ES-I3 (cell line): ENCODE measurements around the gene FRAT1.

Source experiments
- H3K36me3 ChIP-seq: 2 replicates; pipeline ENCODE4 v1.6.1; 2013; ENCODE audit warnings: mild to moderate bottlenecking, low read length, control low read depth, moderate library complexity; ENCODE audit not compliant: insufficient read depth
- H3K4me1 ChIP-seq: 2 replicates; pipeline ENCODE4 v1.6.1; 2013; ENCODE audit warnings: mild to moderate bottlenecking, control low read depth, low read length; ENCODE audit not compliant: insufficient read depth
- H3K9ac ChIP-seq: 2 replicates; pipeline ENCODE4 v1.6.1; 2013; ENCODE audit warnings: low read depth, mild to moderate bottlenecking, low read length, moderate library complexity
- H3K9me3 ChIP-seq: 2 replicates; pipeline ENCODE4 v1.6.1; 2013; ENCODE audit warnings: mild to moderate bottlenecking, low read length, moderate library complexity; ENCODE audit not compliant: control insufficient read depth, insufficient read depth

Gene FRAT1

DNA sequence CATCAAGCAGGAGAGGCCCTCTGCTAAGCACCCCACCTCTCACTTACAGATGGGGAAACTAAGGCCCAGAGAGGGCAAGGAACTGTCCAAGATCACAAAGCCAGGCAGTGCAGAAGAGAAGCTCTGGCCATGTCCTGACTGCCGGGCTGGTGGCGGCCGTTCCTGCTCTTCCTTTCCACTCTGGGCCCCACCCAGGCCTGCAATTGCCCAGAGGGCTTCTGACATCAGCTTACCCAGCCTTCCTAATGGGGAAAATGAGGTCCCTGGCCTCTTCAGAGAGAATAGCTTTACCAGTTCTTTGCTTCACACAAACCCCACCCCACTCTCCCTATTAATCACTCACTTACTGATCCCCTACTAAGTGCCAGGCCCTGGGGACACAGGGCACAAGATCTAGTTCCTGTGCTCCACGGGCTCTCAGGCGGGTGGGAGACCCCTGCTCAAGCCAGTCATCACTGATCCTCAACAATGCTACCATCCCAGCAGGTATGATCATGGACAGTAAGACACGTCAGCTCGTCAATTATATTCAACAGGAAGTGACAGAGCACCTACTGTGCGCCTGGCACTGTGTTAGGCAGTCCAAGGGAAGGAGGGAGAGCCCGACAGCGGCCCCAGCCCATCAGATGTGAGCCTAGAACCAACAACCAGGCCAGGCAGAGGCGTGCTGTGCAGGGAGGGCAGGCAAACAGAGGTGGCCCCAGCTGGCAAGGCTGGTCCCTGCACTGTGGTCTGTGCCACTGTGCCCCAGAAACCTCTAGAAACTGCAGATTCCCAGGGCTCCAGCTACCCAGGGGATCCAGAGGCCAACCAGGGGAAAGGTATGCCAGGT, 41.9 kb downstream of the FRAT1 start:
- H3K9ac ChIP-seq: no peak overlapping the region
- no peaks in the 10 kb centered on the region for H3K4me1 ChIP-seq
- peaks cover 13% of the 10 kb centered on the region for H3K36me3 ChIP-seq
- H3K9me3 ChIP-seq: no peaks in the 10 kb centered on the region

DNA sequence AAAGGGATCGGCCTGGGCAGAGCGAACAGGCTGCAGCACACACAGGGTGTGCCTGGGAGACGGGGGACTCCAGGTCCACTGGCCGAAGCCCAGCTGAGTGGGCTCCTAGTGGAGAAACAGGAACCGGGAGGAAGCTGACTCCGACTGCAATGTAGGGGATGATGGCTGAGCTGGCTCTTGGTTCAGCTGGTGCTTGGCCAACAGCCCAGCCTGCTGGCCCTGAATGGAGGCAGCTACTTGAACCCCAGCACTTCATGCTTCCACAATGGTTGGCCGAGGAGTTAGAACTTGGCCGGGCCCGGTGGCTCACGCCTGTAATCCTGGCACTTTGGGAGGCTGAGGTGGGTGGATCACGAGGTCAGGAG, 42.4 kb downstream of the FRAT1 start:
- Histone ChIP-seq H3K9ac (no peak overlapping the region), H3K9me3 (no peaks in the 10 kb centered on the region), H3K36me3 (peaks cover 13% of the 10 kb centered on the region), H3K4me1 (no peaks in the 10 kb centered on the region)

DNA sequence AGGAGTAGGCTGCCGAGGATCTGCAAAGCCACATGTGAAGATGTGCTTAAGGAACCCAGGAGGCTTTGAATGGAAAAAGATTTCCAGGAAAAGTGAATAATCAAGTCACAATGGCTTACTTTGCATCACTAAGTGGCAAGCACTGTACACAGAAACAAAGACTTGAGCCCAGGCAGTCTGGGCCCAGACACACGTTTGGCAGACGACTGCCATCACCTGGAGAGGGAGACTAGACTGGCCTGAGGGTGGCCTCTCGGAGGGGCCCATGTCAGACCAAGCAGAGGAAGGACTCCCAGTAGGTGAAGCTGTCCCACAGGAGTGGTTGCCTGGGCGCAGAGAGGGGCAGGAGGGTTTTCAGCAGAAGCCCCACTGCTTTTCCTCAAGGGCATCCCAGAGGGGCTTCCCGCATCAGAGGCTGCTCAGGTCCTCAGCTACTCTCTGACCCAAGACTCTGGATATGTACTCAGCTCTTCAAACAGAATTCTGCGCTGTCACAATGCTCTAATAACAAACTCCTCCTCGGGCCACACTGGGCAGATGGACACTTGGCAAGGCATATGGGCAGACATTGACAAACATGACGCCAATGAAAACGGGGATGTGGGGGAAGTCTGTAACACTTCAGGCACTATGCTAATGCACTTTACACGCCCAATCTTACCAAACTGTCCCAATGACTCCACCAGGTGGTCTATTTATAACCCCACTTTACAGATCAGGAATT, 43.4 kb downstream of the FRAT1 start:
- Histone ChIP-seq H3K36me3 (peaks cover 13% of the 10 kb centered on the region), H3K9ac (no peak overlapping the region)

DNA sequence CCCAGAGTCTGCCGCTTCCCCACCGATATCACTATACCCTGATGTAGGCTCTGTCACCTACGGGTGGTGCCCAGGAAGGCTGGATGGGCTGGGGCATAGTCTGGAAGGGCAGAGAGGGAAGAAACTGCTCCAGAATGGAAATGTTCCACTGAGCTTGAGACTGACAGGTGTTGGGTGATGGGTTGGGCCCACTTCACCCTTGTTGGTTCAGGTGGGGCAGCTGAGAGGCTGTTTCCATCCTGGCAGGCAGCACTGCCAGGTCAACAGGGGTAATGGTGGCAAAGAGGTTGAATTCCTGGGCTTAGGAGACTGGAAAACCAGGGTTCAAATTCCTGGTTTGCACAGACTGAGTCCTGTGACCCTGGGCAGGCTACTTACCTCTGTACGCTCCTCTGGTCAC, 44.0 kb downstream of the FRAT1 start:
- Histone ChIP-seq H3K9me3 (no peaks in the 10 kb centered on the region), H3K36me3 (peaks cover 13% of the 10 kb centered on the region), H3K9ac (no peak overlapping the region), H3K4me1 (no peaks in the 10 kb centered on the region)

More for the DNA sequence above, 43.4 kb downstream of the FRAT1 start:
- no peaks in the 10 kb centered on the region for H3K4me1 ChIP-seq
- H3K9me3 ChIP-seq: no peaks in the 10 kb centered on the region

GRCh38 chr10:97365761-97366351, 46.8 kb downstream of the FRAT1 start:
- H3K36me3 ChIP-seq: peaks cover 7% of the 10 kb centered on the region
- H3K9ac ChIP-seq: no peak overlapping the region
- H3K9me3 ChIP-seq: no peaks in the 10 kb centered on the region
- H3K4me1 ChIP-seq: no peaks in the 10 kb centered on the region

DNA sequence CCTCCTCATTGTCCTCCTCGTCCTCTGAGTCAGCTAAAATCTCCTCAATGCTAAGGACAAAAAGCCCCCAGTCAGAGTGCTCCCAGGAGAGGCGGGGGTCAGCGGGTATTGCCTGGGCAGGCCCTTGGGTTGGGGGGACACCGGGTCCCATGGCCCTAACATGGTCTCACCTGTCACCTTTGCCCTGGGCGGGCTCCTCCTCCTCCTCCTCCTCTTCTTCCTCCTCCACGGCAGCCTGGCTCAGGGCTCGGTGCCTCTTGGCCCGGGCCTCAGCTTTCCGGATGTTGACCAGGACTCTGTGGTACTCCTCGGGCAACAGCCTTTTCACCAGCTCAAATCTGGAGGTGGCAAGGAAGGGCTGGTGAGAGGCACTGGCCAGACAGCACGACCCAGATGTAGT, 47.5 kb downstream of the FRAT1 start:
- Histone ChIP-seq H3K36me3 (peaks cover 9% of the 10 kb centered on the region), H3K9ac (no peak overlapping the region), H3K9me3 (no peaks in the 10 kb centered on the region), H3K4me1 (no peaks in the 10 kb centered on the region)

DNA sequence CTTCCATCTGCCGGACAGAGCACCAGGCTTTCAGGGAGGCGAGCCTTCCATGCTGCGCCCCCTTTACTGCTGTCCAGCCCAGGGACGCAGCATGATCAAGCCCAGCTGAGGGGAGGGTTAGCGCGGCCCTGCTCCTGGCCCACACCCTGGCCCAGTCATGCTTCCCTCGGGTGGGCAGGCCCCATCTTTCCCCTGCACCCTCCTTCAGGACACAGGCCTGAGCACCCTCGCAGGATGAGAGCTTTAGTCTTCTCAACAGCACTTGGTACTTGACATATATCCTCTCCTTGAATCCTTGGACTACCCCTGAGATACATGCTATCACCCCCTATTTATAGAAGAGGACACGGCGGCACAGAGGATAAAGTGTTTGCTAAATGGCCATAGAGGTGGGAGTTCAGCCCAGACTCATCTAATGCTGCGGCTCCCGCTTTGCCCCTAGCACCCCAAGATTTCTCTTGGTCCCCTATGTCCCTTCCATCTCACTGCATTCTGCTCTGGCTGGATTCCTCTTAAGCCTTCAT, 48.1 kb downstream of the FRAT1 start:
- H3K9me3 ChIP-seq: no peaks in the 10 kb centered on the region
- no peaks in the 10 kb centered on the region for H3K4me1 ChIP-seq
- H3K9ac ChIP-seq: no peak overlapping the region
- peaks cover 12% of the 10 kb centered on the region for H3K36me3 ChIP-seq
